Suprapubic skin (tissue), 4 donors: ENCODE results near the gene RNF215. TPM values are rescaled to one million over a fixed set of nuclear protein-coding genes. Genes with fewer than 3 reads are reported as not detected.
"Not testable (repeated sequence)": the region's sequence is repeated elsewhere in the genome, so short reads cannot be mapped to it uniquely, and the experiment has no call there.

Source experiments
- DNase-seq, 2 donors: peaks; one replicate each; pipeline ENCODE4 v3.0.0-alpha.2; 2019; ENCODE audit warnings: low spot score in 2 of 2
- H3K27ac ChIP-seq: fragments of 200-600 bp; sonication (generic); one replicate; pipeline ENCODE4 v1.5.1; 2019
- H3K27me3 ChIP-seq: fragments of 200-600 bp; sonication (generic); one replicate; pipeline ENCODE4 v1.5.1; 2019
- H3K36me3 ChIP-seq: fragments of 200-600 bp; sonication (generic); one replicate; pipeline ENCODE4 v1.5.1; 2019
- H3K4me1 ChIP-seq: fragments of 200-600 bp; sonication (generic); one replicate; pipeline ENCODE4 v1.5.1; 2019
- H3K4me3 ChIP-seq: fragments of 200-600 bp; sonication (generic); one replicate; pipeline ENCODE4 v1.5.1; 2019; ENCODE audit warnings: mild to moderate bottlenecking
- H3K9me3 ChIP-seq: fragments of 200-600 bp; sonication (generic); one replicate; pipeline ENCODE4 v1.5.1; 2019
- CTCF ChIP-seq, 2 donors: fragments of 200-600 bp in 1 of 2; fragments of 450-650 bp in 1 of 2; sonication (generic) in 1 of 2; IDR thresholded peaks; one replicate each; pipeline ENCODE4 v1.5.1; 2016 to 2019; ENCODE audit warnings: antibody characterized with exemption in 2 of 2, mild to moderate bottlenecking in 1 of 2, moderate library complexity in 1 of 2
- EP300 ChIP-seq: sonication (generic); formaldehyde crosslinking; IDR thresholded peaks from one replicate; pipeline ENCODE4 v1.6.1; 2017; ENCODE audit warnings: antibody characterized with exemption
- POLR2A ChIP-seq, 2 donors: fragments of 450-650 bp; IDR thresholded peaks; one replicate each; pipeline ENCODE4 v1.6.1; 2017; ENCODE audit warnings: antibody characterized with exemption in 2 of 2, mild to moderate bottlenecking in 2 of 2, moderate library complexity in 2 of 2
- POLR2AphosphoS5 ChIP-seq, 3 donors: sonication (generic); formaldehyde crosslinking; IDR thresholded peaks; one replicate each; pipeline ENCODE4 v1.6.1; 2017; ENCODE audit warnings: antibody characterized with exemption in 3 of 3
- WGBS: methylation state at CpG from one replicate; pipeline ENCODE4 v1.1.5; 2018; 5-methylcytosine and 5-hydroxymethylcytosine counted together
- total RNA-seq, 4 donors: library from RNA; depleted of rRNA; stranded (reverse); fragments of >200 nt; gene quantifications; one replicate each; pipeline ENCODE4 v1.1.0, GENCODE V29; 2016

The RNF215 gene
- total RNA-seq, 4 donors from 2014 or later: 6.3 to 15.5 (median 10.2) TPM

GRCh38 chr22:30408388-30409102, 21.3 kb upstream of the RNF215 start:
- WGBS: 81% methylated on average over 13 of the region's 13 CpGs

GRCh38 chr22:30406400-30406799, 19.2 kb upstream of the RNF215 start:
- DNase-seq: no peak
- H3K27ac ChIP-seq: no peak overlapping the region
- H3K9me3 ChIP-seq: no peaks in the 10 kb centered on the region
- TF ChIP-seq CTCF (IDR thresholded peaks at IDR 0.05) (no peak), POLR2A (IDR thresholded peaks at IDR 0.05) (no peak), EP300 (no peak), POLR2AphosphoS5 (IDR thresholded peaks at IDR 0.05) (no peak)
- no peak overlapping the region for H3K4me3 ChIP-seq
- peaks cover 14% of the 10 kb centered on the region for H3K4me1 ChIP-seq
- H3K36me3 ChIP-seq: peaks cover 34% of the 10 kb centered on the region
- WGBS: 92% methylated on average over 6 of the region's 6 CpGs
- H3K27me3 ChIP-seq: no peaks in the 10 kb centered on the region

More at GRCh38 chr22:30408388-30409102, 21.3 kb upstream of the RNF215 start:
- Histone ChIP-seq H3K4me3 (no peak overlapping the region), H3K9me3 (no peaks in the 10 kb centered on the region), H3K36me3 (peaks cover 52% of the 10 kb centered on the region), H3K27me3 (no peaks in the 10 kb centered on the region), H3K27ac (peak overlapping the region; percentile 27), H3K4me1 (peaks cover 14% of the 10 kb centered on the region)
- no peak for DNase-seq
- TF ChIP-seq CTCF (IDR thresholded peaks at IDR 0.05) (no peak), POLR2A (IDR thresholded peaks at IDR 0.05) (no peak), EP300 (no peak), POLR2AphosphoS5 (IDR thresholded peaks at IDR 0.05) (no peak)

- Histone ChIP-seq H3K9me3 (no peaks in the 10 kb centered on the region), H3K4me3 (no peak overlapping the region), H3K36me3 (peaks cover 31% of the 10 kb centered on the region), H3K27ac (no peak overlapping the region), H3K27me3 (no peaks in the 10 kb centered on the region), H3K4me1 (peaks cover 14% of the 10 kb centered on the region)
- DNase-seq: no peak
- 64% methylated on average over 4 of the region's 4 CpGs for WGBS
- TF ChIP-seq POLR2A (IDR thresholded peaks at IDR 0.05): no peak
- TF ChIP-seq EP300: no peak
Observed at GRCh38 chr22:30405731-30406130, 18.5 kb upstream of the RNF215 start.

GRCh38 chr22:30404307-30404706, 17.1 kb upstream of the RNF215 start:
- Histone ChIP-seq H3K4me3 (no peak overlapping the region), H3K27ac (no peak overlapping the region), H3K9me3 (no peaks in the 10 kb centered on the region), H3K36me3 (peaks cover 19% of the 10 kb centered on the region), H3K27me3 (no peaks in the 10 kb centered on the region), H3K4me1 (peaks cover 24% of the 10 kb centered on the region)
- TF ChIP-seq POLR2A (IDR thresholded peaks at IDR 0.05) (no peak), POLR2AphosphoS5 (IDR thresholded peaks at IDR 0.05) (no peak), CTCF (IDR thresholded peaks at IDR 0.05) (no peak), EP300 (no peak)
- DNase-seq: no peak
- 68% methylated on average over 6 of the region's 6 CpGs for WGBS

GRCh38 chr22:30402766-30403104, 15.5 kb upstream of the RNF215 start:
- not testable (repeated sequence) for H3K27ac ChIP-seq, H3K4me3 ChIP-seq, H3K27me3 ChIP-seq, H3K9me3 ChIP-seq, DNase-seq
- Histone ChIP-seq H3K36me3 (peaks cover 14% of the 10 kb centered on the region), H3K4me1 (peaks cover 31% of the 10 kb centered on the region)
- 97% methylated on average over 5 of the region's 5 CpGs for WGBS

- TF ChIP-seq POLR2AphosphoS5 (IDR thresholded peaks at IDR 0.05): no peak
- no peak for TF ChIP-seq CTCF (IDR thresholded peaks at IDR 0.05)
- no peak for TF ChIP-seq POLR2A (IDR thresholded peaks at IDR 0.05)
- TF ChIP-seq EP300: no peak
- peaks cover 35% of the 10 kb centered on the region for H3K4me1 ChIP-seq
- H3K9me3 ChIP-seq: no peaks in the 10 kb centered on the region
- WGBS: 63% methylated on average over 5 of the region's 5 CpGs
- no peak for DNase-seq
- peaks cover 11% of the 10 kb centered on the region for H3K36me3 ChIP-seq
- no peak overlapping the region for H3K4me3 ChIP-seq
- no peaks in the 10 kb centered on the region for H3K27me3 ChIP-seq
- H3K27ac ChIP-seq: no peak overlapping the region
Observed at GRCh38 chr22:30402028-30402765, 15.0 kb upstream of the RNF215 start.

- whole genome bisulfite sequencing: 99% methylated on average over 3 of the region's 3 CpGs
- DNase-seq, H3K4me3 ChIP-seq, H3K9me3 ChIP-seq, H3K27me3 ChIP-seq, H3K27ac ChIP-seq, H3K36me3 ChIP-seq: not testable (repeated sequence)
- peaks cover 44% of the 10 kb centered on the region for H3K4me1 ChIP-seq
Observed at GRCh38 chr22:30401024-30401423, 13.8 kb upstream of the RNF215 start.
